Stimulated activated CD8-positive, alpha-beta memory T cell treated with anti-CD3 and anti-CD28 coated beads, Interleukin-4, amount 100 ng/mL, for 48 hours (primary cell): ENCODE measurements around the gene GATAD2A.
A peak's percentile ranks its signal among the peaks of the same experiment; 100 is the strongest.

ENCODE experiments used
- DNase-seq: peaks from one replicate; pipeline ENCODE4 v3.0.0-alpha.2; 2020

GATAD2A gene

GRCh38 chr19:19514215-19514657, 108.8 kb downstream of the GATAD2A start:
- peak; percentile 41 for DNase-seq

DNA sequence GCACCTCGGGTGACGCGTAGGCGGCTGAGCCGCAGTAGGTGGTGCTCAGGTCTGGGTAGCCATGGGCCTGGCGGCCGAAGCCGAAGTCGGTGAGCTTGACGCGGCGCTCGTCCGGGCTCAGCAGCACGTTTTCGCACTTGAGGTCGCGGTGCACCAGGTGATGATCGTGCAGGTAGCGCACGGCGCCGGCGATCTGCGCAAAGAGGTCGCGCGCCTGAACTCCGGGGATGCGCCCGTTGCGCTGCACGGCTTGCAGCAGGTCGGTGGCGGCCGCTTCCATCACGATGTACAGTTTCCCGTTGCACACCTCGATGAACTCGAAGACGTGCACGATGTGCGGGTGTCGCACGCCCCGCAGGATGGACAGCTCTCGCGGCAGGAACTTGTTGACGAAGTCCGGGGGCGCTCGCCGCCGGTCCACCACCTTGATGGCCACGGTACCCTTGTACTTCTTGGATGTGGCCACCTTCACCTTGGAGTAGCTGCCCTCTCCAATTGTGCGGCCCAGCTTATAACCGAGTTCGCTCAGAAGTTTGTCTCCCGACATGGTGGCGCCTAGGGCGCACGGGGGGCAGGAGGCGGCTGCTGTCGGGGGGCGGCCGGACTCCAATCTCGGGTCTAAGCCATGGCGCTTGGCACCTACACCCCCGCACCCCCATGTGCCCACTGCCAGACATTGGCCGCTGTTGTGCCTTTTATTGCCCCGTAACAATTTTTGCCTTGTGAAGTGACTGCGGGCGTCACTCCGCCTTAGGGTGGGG, 109.6 kb downstream of the GATAD2A start, which contains the start of gene TSSK6:
Gene TSSK6 (minus strand): TSS at position 668 of the 761 bp plus-strand sequence. CDS start 121 bp downstream, at position 547.
- no peak for DNase-seq

DNA sequence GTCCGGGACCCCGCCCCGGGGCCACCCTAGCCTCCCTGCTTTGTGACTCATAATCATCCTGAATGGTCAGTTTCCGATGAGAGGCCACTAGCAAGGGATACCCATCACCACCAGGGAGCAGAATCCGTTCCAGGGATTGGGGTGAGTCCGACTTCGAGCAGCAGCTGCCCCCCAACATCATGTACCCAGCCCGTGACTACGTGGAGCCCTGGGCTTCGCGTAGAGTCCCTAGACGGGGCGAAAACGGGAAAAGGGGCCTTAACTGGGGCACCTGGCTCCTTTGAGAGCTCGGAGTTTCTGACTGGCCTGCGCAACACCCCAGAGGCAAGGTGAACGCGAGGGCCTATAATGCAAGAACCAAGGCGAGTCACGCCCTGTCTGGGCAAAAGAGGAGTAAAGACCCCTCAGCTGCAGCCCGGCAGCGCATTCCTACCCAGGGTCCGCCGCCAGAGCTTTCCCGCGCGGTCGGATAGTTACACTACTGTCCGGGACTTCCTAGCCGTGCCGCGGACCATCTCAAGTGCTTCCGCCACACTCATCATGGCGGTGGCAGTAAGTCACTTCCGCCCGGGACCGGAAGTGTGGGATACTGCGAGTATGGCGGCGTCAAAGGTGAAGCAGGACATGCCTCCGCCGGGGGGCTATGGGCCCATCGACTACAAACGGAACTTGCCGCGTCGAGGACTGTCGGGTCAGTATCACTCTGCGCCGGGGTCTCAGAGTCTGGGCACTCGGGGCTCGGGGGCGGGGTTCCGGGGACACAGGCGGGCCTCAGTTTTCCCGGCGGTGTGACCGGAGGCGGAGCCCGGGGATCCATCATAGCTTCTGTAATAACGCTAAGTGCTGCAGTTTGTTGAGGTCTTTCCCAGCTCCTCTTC, 110.4 kb downstream of the GATAD2A start, which contains the start of gene NDUFA13:
Gene NDUFA13 (plus strand): TSS at position 584 of the 878 bp plus-strand sequence. CDS start 14 bp downstream, at position 598.
- DNase-seq, result peak; percentile 98

DNA sequence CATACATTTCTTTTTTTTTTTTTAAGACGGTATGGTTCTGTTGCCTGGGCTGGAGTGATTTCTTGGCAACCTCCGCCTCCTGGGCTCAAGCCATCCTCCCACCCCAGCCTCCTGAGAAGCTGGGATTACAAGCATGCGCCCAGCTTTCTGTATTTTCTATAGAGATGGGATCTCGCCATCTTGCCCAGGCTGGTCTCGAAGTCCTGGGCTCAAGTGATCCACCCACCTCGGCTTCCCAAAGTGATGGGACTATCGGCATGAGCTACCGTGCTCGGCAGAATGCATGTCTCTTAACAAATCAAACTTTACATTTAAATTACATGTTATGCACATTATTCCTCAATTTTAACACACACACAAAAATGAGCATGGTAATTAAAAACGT, 111.8 kb downstream of the GATAD2A start:
- DNase-seq, result no peak

DNA sequence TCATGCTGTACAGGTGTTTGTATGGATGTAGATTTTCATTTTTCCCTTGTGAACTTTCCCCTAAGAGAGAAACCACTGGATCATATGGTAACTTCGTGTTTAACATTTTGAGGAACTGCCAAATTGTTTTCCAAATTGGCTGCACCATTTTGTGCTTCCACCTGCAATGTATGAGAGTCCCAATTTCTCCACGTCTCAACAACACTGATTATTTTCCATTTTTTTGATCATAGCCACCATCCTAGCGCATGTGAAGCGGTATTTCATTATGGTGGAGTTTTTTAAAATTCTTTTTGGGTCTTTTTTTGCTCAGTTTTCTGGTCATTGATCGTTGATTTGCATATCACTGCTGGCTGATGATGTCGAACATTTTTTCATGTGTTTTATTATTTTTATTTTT, 115.5 kb downstream of the GATAD2A start:
- DNase-seq, result no peak

- DNase-seq, result no peak
These were observed 117.7 kb downstream of the GATAD2A start for GRCh38 chr19:19523177-19523576.

DNA sequence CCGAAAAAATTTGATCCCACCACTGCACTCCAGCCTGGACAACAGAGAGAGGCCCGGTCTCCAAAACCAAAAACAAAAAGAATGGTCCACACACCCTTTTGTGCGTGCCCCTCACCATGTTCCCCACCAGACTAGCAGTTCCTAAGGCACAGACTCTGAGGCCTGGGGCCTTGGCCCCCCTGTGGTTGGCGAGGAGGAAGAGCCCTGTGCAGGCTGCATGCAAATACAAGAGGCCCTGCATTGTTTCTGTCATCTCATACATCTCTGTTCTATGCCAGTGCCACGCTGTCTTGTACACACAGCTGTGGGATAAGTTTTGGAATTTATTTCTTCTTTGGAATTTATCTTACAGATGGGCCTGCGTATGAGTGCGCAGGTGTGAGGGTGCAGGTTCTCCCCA, 118.6 kb downstream of the GATAD2A start:
- no peak for DNase-seq

- no peak for DNase-seq
These were observed 120.3 kb downstream of the GATAD2A start for GRCh38 chr19:19525611-19526380.

GRCh38 chr19:19526581-19527370, 121.3 kb downstream of the GATAD2A start:
- no peak for DNase-seq

DNA sequence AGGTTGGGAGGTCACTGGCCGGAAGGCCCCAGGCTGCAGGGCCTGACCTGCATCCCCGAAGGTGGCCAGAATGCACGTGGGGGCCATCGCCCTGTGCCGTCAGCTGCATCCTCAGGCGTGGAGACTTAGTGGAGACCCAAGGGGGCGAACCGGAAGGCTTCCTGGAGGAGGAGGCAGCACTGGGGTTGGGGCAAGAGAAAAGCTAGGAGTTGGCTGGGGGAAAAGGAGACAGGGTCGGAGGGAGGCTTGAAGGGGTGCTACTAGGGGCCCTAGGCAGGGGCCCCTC, 121.8 kb downstream of the GATAD2A start:
- no peak for DNase-seq

DNA sequence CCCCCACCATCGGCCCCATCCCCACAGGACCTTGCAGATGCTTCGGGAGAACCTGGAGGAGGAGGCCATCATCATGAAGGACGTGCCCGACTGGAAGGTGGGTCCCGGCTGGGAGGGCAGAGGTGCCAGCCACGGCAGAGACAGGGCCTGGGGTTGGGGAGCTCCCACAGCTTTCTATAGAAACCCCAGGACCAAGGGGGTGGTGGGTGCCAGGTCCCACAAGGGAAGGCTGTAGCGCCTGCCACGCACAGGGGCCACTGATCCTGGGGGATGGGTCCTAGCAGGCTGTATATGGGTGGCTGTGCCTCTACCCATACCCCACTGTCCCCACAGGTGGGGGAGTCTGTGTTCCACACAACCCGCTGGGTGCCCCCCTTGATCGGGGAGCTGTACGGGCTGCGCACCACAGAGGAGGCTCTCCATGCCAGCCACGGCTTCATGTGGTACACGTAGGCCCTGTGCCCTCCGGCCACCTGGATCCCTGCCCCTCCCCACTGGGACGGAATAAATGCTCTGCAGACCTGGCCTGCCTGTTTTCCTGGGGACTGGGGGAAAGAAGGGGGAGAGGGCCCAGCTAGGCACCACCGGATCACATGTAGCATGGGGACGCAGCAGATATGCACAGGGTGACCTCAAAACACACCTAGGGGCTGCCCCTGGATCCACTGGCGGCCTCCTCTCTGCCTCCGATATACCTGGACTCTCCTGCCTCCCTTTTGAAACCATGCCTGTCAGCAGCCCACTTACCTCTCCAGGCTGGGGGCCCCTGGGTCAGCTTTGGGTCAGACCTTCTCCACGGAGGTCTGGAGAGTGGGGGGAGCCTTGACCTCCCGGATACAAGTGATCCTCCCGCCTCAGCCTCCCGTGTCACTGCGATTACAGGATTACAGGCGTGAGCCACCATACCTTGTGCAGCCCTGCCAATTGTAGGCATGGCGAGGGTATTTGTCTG, 122.5 kb downstream of the GATAD2A start:
- no peak for DNase-seq

GRCh38 chr19:19528721-19529490, 123.4 kb downstream of the GATAD2A start, which contains the start of gene YJEFN3:
YJEFN3 (plus strand) TSS chr19:19528911; CDS start chr19:19528933, 22 bp downstream.
- DNase-seq, result no peak

- no peak for DNase-seq
These were observed 124.4 kb downstream of the GATAD2A start for GRCh38 chr19:19529783-19530422.

- DNase-seq, result no peak
These were observed 124.9 kb downstream of the GATAD2A start for GRCh38 chr19:19530423-19530804.

GRCh38 chr19:19530889-19531288, 125.4 kb downstream of the GATAD2A start:
- DNase-seq, result no peak

DNA sequence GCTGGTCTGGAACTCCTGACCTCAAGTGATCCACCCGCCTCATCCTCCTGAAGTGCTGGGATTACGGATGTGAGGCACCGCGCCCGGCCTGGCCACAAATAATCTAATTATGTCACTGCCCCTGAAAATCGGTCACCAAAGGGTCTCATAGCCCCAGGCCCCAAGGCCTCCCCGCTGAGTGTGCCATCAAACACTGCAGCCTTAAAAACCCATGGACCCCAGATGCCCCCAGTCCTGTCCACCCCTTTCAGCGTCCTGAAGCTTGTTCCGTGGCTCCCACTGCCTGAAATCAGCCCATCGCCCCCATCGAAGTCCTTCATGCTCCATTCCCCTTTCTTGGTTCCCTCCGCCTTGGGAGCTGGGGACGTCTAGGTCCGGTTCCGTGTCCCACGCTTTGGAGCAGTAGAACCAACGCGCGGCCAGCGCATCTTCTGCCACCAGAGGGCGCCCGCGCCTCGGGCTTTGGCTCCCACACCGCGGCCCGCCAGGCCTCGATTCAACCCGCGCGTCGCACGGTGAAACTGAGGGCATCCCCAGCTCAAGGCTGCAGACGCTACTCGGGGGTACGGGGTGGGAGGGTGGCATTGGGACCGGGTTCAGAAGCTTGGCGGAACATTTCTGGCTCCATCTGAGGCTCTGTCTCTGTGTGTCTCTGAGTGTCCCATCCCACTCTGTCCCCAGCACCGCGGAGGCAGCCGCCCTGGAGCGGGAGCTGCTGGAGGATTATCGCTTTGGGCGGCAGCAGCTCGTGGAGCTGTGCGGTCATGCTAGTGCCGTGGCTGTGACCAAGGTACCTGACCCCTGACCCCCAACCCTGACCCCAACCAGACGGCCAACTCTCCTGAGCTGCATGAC, 126.7 kb downstream of the GATAD2A start:
- DNase-seq, result peak; percentile 94

DNA sequence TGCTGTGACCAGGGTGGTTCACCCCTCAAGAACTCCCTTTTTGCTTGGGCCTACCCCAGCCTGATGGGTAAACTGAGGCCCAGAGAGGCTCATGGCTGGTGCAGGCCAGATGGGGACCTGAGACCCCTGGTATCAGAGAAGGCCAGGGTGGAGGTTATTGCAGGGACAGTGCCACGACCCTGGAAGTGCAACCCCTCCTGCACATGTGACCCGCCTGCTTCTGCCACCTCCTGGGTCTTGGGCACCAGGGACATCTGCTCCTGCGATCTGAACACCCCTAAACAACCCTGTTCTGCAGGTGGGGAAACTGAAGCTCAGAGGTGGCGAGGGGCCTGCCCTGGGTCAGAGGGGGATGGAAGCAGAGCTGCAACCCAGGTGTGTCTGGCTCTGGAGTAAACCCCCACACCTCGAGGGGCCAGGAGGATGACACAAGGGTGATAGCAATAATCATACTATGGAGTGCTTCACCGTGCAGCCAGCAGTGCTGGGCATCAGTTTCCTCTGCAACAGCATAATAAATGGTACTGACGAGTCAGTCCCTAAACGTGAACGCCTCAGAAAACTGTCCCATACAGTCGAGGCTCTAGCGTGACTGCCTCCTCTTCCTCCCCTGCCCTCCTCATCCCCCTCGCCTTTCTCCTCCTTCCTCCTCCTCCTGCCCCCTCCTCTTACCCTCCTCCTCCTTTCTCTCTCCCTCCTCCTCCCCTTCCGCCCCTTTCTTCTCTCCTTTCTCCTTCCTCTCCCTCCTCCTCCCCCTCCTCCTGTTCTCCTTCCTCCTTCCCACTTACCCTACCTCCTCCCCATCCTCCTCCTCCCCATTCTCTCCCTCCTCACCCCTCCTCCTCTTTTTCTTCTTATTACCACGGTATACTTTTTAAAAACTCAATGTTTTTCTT, 127.6 kb downstream of the GATAD2A start:
- DNase-seq, result no peak

- DNase-seq, result no peak
These were observed 128.4 kb downstream of the GATAD2A start for GRCh38 chr19:19533841-19534240.
